K562 (cell line): Measurements from ENCODE around the gene NAPEPLD. TPM values are rescaled to one million over a fixed set of nuclear protein-coding genes. Genes with fewer than 3 reads are reported as not detected.

Experiments used
- ASH1L ChIP-seq: fragments of 450-650 bp; IDR thresholded peaks from 2 replicates; pipeline ENCODE4 v1.6.1; 2018; ENCODE audit warnings: borderline replicate concordance, mild to moderate bottlenecking, low read depth; ENCODE audit not compliant: partially characterized antibody
- CCNT2 ChIP-seq: IDR thresholded peaks from 2 replicates; pipeline ENCODE4 v1.6.1; 2011; ENCODE audit warnings: borderline replicate concordance, low read depth, mild to moderate bottlenecking, moderate library complexity, mixed read lengths, low read length; ENCODE audit not compliant: insufficient read length; ENCODE audit errors: extremely low read depth
- CHD2 ChIP-seq: IDR thresholded peaks from 2 replicates; pipeline ENCODE4 v1.6.1; 2011; ENCODE audit warnings: low read depth, low read length
- E2F3 ChIP-seq: fragments of 250-450 bp; sonication (Bioruptor Pico); IDR thresholded peaks from 2 replicates; pipeline ENCODE4 v1.4.0; 2020; ENCODE audit warnings: mild to moderate bottlenecking
- FOXA3 ChIP-seq, 2 experiments: fragments of 450-650 bp in 1 of 2; sonication (generic) in 1 of 2; formaldehyde crosslinking; IDR thresholded peaks in 1 of 2; conservative IDR thresholded peaks in 1 of 2; 2 replicates each; pipeline versions ENCODE4 v1.4.0 to v1.8.0; 2020 to 2022; ENCODE audit warnings: mild to moderate bottlenecking in 2 of 2, missing genetic modification reagents in 1 of 2
- GABPA ChIP-seq: fragments of 200-800 bp; sonication (Bioruptor generic); conservative IDR thresholded peaks from 2 replicates; pipeline ENCODE4 v1.6.1; 2016; ENCODE audit warnings: low read depth, missing genetic modification characterization, missing compliant biosample characterization
- HNRNPK ChIP-seq: fragments of 200-400 bp; formaldehyde crosslinking; IDR thresholded peaks from one replicate; pipeline ENCODE4 v1.6.1; 2018; ENCODE audit warnings: mild to moderate bottlenecking, low read depth, low read length; ENCODE audit not compliant: poor library complexity, severe bottlenecking
- KDM1A ChIP-seq, 2 experiments: fragments of 450-650 bp; IDR thresholded peaks; 2 replicates each; pipeline ENCODE4 v1.6.1; 2016; ENCODE audit warnings: mild to moderate bottlenecking in 2 of 2
- RUNX1 ChIP-seq: sonication (generic); IDR thresholded peaks from 2 replicates; pipeline ENCODE4 v1.6.1; 2016; ENCODE audit warnings: antibody characterized with exemption, low read depth
- ZKSCAN1 ChIP-seq: fragments of 150-350 bp; IDR thresholded peaks from 2 replicates; pipeline ENCODE4 v1.6.1; 2016; ENCODE audit warnings: low read depth, low read length
- ZNF124 ChIP-seq: sonication (generic); formaldehyde crosslinking; IDR thresholded peaks from 2 replicates; pipeline ENCODE4 v1.8.1; 2022; ENCODE audit warnings: missing genetic modification reagents
- ZNF134 ChIP-seq: fragments of 250-450 bp; sonication (Bioruptor Pico); conservative IDR thresholded peaks from 2 replicates; pipeline ENCODE4 v1.4.0; 2020
- ZNF263 ChIP-seq: sonication (generic); formaldehyde crosslinking; IDR thresholded peaks from 2 replicates; pipeline ENCODE4 v1.8.0; 2022; ENCODE audit warnings: mild to moderate bottlenecking, missing genetic modification reagents, borderline replicate concordance
- ZNF583 ChIP-seq: fragments of 250-450 bp; sonication (Bioruptor Pico); IDR thresholded peaks from 2 replicates; pipeline ENCODE4 v1.4.0; 2020
- polyA plus RNA-seq, 8 experiments: library from polyadenylated mRNA; depleted of rRNA in 4 of 8; stranded (reverse) in 5 of 8; unstranded in 3 of 8; fragments of >200 nt; fragmentation: Nextera tagmentation in 2 of 8; fragmentation: Illumina TruSeq in 1 of 8; extraction: Ambion mirVana in 2 of 8; extraction: Trizol in 1 of 8; gene quantifications; 2 replicates each; pipeline versions ENCODE4 v1.2.1 to v1.2.3, GENCODE V29; 2011 to 2014; ENCODE audit warnings: inconsistent platforms in 1 of 8, missing spikeins in 1 of 8
- total RNA-seq, 7 experiments: library from RNA; depleted of rRNA in 6 of 7; stranded (reverse); fragments of >200 nt in 6 of 7; fragmentation: Illumina TruSeq in 2 of 7; extraction: Trizol in 2 of 7; gene quantifications; 2 replicates each; pipeline versions ENCODE4 v1.2.1 to v1.2.3, GENCODE V29; 2011 to 2021; ENCODE audit warnings: low replicate concordance in 1 of 7
- TF ChIP-seq, protein P1 (sequence below), 2 experiments: fragments of 250-450 bp in 1 of 2; fragments of 450-650 bp in 1 of 2; sonication (Bioruptor Pico) in 1 of 2; IDR thresholded peaks; 2 replicates each; pipeline versions ENCODE4 v1.6.1 to v1.8.0; 2016 to 2021; ENCODE audit warnings: mild to moderate bottlenecking in 2 of 2, moderate library complexity in 2 of 2, missing compliant biosample characterization in 1 of 2, missing genetic modification characterization in 1 of 2
- TF ChIP-seq, protein P2 (sequence below): fragments of 450-650 bp; IDR thresholded peaks from 2 replicates; pipeline ENCODE4 v1.6.1; 2016; ENCODE audit warnings: missing biosample characterization, missing genetic modification characterization
- TF ChIP-seq, protein P3 (sequence below), 2 experiments: fragments of 450-650 bp; IDR thresholded peaks; 2 replicates each; pipeline ENCODE4 v1.6.1; 2016
- TF ChIP-seq, protein P4 (sequence below): fragments of 250-450 bp; sonication (Bioruptor Pico); IDR thresholded peaks from 2 replicates; pipeline ENCODE4 v1.5.0; 2021; ENCODE audit warnings: mild to moderate bottlenecking, borderline replicate concordance
- TF ChIP-seq, protein P5 (sequence below): fragments of 450-650 bp; formaldehyde crosslinking; IDR thresholded peaks from 2 replicates; pipeline ENCODE4 v1.4.0; 2022; ENCODE audit warnings: missing genetic modification characterization

The NAPEPLD gene
- total and polyA plus RNA-seq, 9 of the 15 experiments (the other 6 are each of a cell fraction or from before 2014, with no cell fraction given): 3.2 to 11.0 (median 7.5) TPM

DNA sequence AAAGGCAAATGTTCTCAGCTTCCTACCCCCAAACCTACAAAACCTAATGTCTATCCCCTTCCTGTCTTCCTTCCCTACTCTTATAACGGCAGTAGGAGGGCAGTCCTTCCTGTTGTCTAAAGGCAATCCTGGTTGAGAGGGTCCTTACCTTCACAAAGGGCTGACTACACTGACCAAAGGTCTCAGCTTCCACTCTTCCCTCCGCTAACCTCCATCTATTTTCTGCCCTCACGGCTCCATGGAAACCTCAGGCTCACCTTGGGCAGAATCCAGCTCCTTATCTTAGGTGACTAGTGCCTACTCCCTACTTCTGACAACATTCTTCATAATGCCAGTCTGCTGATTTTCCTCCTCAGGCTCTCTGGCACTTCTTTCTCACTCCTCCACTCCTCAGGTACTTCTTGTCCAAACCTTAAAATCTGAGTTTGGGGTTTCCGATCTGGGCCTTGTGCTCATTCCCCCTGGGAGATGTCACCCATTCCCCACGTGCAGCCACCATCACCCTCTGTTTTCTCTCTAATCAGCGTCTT, 74.8 kb downstream of the NAPEPLD start (continued):
- TF ChIP-seq FOXA3 (CRISPR knock-in tag; conservative IDR thresholded peaks at IDR 0.05 in 1 of 2, IDR thresholded peaks at IDR 0.05 in 1 of 2) (0 out of 4 replicates have a peak, but pooled peaks of 1 of the 2 experiments have one; percentile 18), ZNF134 (no peak), RUNX1 (no peak), ZNF263 (CRISPR knock-in tag) (no peak), HNRNPK (no peak), E2F3 (CRISPR knock-in tag) (no peak), KDM1A (IDR thresholded peaks at IDR 0.05) (no peak), CCNT2 (no peak), ASH1L (no peak), CHD2 (no peak), ZNF583 (no peak), ZNF124 (CRISPR knock-in tag) (no peak), GABPA (tag) (no peak), ZKSCAN1 (no peak)
- TF ChIP-seq, protein P1, sequence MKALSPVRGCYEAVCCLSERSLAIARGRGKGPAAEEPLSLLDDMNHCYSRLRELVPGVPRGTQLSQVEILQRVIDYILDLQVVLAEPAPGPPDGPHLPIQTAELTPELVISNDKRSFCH (CRISPR knock-in tag; IDR thresholded peaks at IDR 0.05): no peak
- TF ChIP-seq, protein P1 (tag; IDR thresholded peaks at IDR 0.05): no peak
- TF ChIP-seq, protein P2, sequence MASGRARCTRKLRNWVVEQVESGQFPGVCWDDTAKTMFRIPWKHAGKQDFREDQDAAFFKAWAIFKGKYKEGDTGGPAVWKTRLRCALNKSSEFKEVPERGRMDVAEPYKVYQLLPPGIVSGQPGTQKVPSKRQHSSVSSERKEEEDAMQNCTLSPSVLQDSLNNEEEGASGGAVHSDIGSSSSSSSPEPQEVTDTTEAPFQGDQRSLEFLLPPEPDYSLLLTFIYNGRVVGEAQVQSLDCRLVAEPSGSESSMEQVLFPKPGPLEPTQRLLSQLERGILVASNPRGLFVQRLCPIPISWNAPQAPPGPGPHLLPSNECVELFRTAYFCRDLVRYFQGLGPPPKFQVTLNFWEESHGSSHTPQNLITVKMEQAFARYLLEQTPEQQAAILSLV (tag): no peak
- TF ChIP-seq, protein P3, sequence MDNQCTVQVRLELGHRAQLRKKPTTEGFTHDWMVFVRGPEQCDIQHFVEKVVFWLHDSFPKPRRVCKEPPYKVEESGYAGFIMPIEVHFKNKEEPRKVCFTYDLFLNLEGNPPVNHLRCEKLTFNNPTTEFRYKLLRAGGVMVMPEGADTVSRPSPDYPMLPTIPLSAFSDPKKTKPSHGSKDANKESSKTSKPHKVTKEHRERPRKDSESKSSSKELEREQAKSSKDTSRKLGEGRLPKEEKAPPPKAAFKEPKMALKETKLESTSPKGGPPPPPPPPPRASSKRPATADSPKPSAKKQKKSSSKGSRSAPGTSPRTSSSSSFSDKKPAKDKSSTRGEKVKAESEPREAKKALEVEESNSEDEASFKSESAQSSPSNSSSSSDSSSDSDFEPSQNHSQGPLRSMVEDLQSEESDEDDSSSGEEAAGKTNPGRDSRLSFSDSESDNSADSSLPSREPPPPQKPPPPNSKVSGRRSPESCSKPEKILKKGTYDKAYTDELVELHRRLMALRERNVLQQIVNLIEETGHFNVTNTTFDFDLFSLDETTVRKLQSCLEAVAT (IDR thresholded peaks at IDR 0.05): 0 out of 4 replicates have a peak, but pooled peaks of 1 of the 2 experiments have one; percentile 21
- TF ChIP-seq, protein P4, sequence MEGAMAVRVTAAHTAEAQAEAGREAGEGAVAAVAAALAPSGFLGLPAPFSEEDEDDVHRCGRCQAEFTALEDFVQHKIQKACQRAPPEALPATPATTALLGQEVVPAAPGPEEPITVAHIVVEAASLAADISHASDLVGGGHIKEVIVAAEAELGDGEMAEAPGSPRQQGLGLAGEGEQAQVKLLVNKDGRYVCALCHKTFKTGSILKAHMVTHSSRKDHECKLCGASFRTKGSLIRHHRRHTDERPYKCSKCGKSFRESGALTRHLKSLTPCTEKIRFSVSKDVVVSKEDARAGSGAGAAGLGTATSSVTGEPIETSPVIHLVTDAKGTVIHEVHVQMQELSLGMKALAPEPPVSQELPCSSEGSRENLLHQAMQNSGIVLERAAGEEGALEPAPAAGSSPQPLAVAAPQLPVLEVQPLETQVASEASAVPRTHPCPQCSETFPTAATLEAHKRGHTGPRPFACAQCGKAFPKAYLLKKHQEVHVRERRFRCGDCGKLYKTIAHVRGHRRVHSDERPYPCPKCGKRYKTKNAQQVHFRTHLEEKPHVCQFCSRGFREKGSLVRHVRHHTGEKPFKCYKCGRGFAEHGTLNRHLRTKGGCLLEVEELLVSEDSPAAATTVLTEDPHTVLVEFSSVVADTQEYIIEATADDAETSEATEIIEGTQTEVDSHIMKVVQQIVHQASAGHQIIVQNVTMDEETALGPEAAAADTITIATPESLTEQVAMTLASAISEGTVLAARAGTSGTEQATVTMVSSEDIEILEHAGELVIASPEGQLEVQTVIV (CRISPR knock-in tag): no peak
- TF ChIP-seq, protein P5, sequence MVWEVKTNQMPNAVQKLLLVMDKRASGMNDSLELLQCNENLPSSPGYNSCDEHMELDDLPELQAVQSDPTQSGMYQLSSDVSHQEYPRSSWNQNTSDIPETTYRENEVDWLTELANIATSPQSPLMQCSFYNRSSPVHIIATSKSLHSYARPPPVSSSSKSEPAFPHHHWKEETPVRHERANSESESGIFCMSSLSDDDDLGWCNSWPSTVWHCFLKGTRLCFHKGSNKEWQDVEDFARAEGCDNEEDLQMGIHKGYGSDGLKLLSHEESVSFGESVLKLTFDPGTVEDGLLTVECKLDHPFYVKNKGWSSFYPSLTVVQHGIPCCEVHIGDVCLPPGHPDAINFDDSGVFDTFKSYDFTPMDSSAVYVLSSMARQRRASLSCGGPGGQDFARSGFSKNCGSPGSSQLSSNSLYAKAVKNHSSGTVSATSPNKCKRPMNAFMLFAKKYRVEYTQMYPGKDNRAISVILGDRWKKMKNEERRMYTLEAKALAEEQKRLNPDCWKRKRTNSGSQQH (CRISPR knock-in tag): no peak
